Left kidney (tissue), 2 donors: Measurements from ENCODE around the gene TC2N. TPM values are rescaled to one million over a fixed set of nuclear protein-coding genes. Genes with fewer than 3 reads are reported as not detected.
"Not testable (repeated sequence)": the region's sequence is repeated elsewhere in the genome, so short reads cannot be mapped to it uniquely, and the experiment has no call there.

ENCODE experiments used
- DNase-seq: peaks from one replicate; pipeline ENCODE4 v3.0.0-alpha.2; 2013
- polyA plus RNA-seq: library from polyadenylated mRNA; unstranded; fragments of 120-200 nt; gene quantifications from one replicate; pipeline ENCODE4 v1.2.1, GENCODE V29; 2013; ENCODE audit not compliant: insufficient read length

TC2N gene
- polyA plus RNA-seq, 1 donor = 10.0 TPM

DNA sequence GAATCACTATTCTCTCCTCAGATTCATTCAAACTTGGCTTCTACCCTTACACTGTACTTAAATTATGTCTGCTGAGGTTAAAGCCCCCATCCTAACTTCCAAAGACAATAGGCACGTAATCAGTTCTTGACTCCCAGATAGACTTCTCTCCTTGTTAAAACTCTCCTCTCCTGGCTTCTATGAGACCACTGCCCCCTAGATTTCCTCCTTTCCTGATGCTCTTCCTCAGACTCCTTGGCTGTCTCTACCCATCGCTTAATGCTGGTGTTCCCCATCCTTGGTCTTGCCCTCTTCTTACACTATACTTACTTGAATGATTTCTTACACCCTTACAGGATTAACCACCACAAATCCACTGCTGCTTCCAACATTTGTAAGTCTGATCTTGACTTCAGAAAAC lies 32.8 kb downstream of the TC2N start:
- DNase-seq = no peak

GRCh38 chr14:91831337-91831736 lies 36.0 kb downstream of the TC2N start:
- DNase-seq = no peak

DNA sequence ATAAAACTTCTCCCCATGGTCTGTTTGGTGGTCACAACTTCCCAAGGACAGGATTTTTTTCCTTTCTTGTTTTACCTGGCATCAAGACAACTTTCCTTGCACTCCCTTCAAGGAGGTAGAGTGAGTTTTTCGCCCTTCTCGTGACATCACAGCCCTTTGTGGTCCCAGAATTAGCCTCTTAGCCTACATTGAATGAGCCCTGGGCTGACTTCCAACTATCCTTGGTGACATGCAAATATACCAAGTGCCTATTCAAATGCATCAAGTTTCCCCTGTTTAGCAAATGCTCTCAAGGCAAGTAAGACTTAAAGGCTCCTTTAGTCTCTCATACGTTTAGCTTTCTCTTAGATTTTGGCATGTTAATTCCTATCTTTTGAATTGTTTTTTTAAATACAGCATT lies 36.6 kb downstream of the TC2N start:
- DNase-seq = no peak

DNA sequence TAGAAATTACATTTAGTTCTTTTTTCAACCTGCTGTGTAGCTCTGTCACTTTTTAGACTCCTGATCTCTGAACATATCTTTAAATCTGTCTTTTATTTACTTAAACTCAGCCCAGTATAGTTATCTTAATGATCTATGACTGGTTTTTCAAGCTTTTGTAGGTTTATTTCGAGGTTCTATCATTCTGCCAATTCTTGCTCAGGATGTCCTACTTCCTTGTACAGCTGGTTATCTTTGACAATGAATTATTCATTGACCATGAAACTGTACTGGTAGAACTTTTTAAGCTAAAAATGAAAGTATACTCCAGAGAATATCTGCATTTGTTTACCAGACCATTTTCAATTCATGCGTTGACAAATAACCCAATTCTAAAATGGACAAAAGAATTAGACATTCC lies 37.8 kb downstream of the TC2N start:
- no peak for DNase-seq

DNA sequence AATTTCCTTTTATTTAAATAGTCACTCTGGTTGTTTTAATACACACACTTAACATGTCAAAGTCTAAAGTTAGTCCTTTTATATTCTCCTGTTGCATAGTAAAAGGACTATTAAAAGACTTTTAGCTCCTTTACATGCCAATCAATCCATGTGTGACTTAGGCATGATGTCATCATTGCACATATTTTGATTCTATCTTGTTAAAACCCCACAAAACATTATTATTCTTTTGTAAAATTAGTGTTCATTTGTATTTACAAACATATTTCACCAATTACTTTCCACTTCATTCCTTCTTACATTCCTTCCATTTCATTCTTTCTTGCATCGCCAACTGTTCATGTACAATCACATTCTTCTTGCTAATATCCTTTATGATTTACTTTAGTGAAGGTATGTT lies 39.6 kb downstream of the TC2N start:
- DNase-seq = no peak

DNA sequence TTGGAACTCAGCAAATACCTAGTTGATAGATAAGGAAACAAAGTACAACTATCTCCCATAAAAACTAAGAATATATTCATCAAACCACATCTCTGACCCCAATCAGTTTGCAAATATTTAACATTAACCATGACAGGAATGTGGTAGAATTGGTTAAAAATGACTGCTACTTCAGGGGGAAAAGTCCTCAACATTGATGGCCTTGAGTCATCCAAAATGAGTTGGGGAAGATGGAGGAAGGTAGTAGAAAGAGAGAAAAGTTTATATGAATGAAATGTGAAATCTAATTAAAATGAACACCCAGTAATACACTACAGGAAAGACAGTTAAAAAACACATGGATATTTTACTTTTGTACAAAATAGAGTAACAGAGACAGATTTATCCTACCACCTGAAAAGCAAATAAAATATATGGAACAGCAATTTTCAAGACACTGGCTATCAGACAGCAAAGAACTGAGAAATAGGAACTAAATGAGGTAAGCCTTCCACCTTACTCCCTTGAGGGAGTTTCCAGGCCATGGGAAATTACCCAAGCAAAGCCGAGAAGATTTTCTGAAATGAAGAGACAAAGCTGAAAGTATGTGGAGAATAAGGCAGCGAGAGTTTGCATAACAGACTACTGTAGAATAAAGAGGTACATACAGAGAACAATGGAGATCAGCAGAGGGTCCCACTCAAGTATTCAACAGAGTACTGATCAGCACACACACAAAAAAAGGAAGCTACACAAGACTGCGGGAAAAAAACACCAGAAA lies 49.6 kb downstream of the TC2N start:
- no peak for DNase-seq

GRCh38 chr14:91814317-91814716 lies 53.0 kb downstream of the TC2N start:
- no peak for DNase-seq

DNA sequence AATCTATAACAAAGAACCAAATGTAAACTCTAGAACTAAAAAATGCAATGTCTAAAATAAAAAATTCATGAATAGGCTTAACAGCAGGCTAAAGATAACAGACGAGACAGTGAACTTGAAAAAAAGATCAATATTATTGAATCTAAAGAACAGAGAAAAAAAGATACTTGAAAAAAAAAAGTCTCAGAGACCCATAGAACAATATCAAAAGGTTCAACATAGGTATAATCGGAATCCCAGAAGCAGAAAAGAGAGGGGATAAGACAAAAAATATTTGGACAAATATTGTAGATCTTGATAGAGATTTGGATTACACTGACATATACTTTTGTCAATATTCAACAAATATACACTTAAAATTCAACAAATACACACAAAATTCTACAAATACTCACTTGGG lies 56.6 kb downstream of the TC2N start:
- DNase-seq = no peak

DNA sequence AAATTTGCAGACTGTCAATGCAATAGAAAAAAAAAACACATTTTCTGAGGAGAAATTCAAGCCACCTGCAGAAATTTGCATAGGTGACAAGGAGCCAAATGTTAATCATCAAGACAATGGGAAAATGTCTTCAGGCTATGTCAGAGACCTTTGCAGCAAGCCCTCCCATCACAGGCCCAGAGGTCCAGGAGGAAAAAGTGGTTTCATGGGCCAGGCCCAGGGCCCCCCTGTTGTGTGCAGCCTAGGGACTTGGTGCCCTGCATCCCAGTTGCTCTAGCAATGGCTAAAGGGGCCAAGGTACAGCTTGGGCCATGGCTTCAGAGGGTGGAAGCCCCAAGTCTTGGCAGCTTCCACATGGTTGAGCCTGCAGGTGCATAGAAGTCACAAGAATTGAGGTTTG lies 60.6 kb downstream of the TC2N start:
- no peak for DNase-seq

GRCh38 chr14:91806094-91806493 lies 61.2 kb downstream of the TC2N start:
- not testable (repeated sequence) for DNase-seq

DNA sequence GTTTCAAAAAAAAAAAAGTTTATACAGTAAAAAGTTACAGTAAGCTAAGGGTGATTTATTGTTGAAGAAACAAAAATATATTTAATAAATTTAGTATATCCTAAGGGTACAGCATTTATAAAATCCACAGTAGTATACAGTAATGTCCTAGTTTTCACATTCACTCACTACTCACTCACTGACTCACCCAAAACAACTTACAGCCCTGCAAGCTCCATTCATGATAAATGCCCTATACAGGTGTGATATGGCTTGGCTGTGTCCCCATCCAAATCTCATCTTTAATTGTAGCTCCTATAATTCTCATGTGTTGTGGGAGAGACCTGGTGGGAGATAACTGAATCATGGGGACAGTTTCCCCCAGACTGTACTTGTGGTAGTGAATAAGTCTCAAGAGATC lies 61.7 kb downstream of the TC2N start:
- no peak for DNase-seq

- no peak for DNase-seq
Measured at GRCh38 chr14:91801358-91801757, 66.0 kb downstream of the TC2N start.

GRCh38 chr14:91796617-91797347 lies 70.6 kb downstream of the TC2N start:
- no peak for DNase-seq

DNA sequence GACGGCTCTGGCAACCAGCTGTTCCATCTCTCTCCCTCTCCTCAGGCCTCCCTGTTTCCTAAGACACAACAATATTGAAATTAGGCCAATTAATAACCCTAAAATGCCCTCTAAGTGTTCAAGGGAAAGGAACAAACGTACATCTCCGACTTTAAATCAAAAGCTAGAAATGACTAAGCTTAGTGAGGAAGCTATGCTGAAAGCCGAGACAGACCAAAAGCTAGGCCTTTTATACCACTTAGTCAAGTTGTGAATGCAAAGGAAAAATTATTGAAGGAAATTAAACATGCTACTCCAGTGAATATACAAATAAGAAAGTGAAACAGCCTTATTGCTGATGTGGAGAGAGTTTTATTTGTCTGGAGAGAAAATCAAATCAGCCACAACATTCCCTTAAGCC lies 73.6 kb downstream of the TC2N start:
- no peak for DNase-seq

DNA sequence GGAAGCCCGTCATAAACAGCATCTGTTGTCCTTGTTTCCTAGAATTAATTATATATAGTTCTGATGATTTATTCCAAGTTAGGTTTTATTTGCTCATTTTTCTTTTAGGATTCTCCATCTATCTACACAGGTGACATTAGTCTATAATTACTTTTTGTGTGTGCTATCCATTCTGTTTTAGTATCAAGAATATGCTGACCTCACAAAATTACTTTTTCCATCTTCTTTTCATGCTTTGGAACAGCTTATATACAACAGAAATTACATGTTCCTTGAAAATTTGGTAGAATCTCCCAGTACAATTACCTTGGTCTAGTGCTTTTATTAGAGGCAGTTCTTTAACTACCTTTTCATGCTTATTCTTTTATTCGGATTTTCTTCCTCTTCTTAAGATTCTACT lies 81.1 kb downstream of the TC2N start:
- no peak for DNase-seq

GRCh38 chr14:91780452-91780851 lies 86.9 kb downstream of the TC2N start:
- no peak for DNase-seq

DNA sequence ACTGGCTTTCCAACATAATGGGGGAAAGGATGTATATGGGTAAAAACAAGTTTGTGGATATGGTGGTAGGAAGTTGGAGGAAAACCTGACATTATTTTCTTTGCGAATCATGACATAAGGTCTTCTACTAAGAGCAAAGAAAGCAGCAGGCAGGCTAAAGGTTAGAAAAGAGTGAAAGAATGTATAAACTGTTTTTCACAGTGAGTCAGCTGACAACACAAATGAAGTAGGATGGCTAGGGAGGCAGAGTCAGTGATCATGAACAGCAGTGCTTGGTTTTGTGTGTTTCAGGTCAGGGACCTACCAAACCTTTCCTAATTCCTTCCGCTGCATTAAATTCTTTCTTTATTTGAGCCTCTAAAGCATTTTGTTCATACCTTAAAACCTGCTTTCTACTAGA lies 89.1 kb downstream of the TC2N start:
- no peak for DNase-seq

GRCh38 chr14:91774140-91775096 lies 92.9 kb downstream of the TC2N start:
- DNase-seq = no peak

DNA sequence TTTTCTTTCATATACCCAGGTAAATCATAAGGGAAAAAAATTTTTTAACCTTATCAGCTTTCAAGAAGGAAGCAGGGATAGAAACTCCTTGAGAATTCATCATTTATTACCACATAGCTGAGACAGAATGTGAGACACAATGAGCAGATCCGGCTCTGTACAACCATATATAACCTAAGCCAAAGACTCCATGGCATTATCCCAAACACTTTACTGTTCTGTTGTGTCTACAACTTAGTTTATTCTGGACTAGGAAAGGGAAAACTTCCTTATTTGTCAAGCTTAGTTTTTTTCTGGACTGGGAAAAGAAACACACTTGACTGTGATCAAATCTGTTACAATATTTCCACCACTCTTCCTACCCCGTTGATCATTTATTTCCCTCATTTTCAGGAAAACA lies 97.2 kb downstream of the TC2N start:
- no peak for DNase-seq

- DNase-seq = no peak
Measured at GRCh38 chr14:91755570-91756295, 111.6 kb downstream of the TC2N start.

- no peak for DNase-seq
Measured at GRCh38 chr14:91754819-91755218, 112.5 kb downstream of the TC2N start.

GRCh38 chr14:91754185-91754584 lies 113.2 kb downstream of the TC2N start:
- DNase-seq = no peak
